HG03060 (cell line): ENCODE data around the gene MEF2C.
A peak's percentile ranks its signal among the peaks of the same experiment; 100 is the strongest.

Experiments
- ATAC-seq: cut with Tn5 transposase; IDR thresholded peaks from one replicate; pipeline ENCODE4 v1.9.1; 2021; ENCODE audit warnings: low read depth, moderate number of reproducible peaks; ENCODE audit not compliant: unreplicated experiment

Gene MEF2C

GRCh38 chr5:88680253-88681132 is 202.5 kb downstream of the MEF2C start:
- ATAC-seq: peak; percentile 62

GRCh38 chr5:88679638-88680037 is 203.3 kb downstream of the MEF2C start:
- ATAC-seq: no peak

GRCh38 chr5:88678770-88679381 is 204.1 kb downstream of the MEF2C start:
- no peak for ATAC-seq

- no peak for ATAC-seq
Observed at GRCh38 chr5:88677943-88678769, 204.8 kb downstream of the MEF2C start.

DNA sequence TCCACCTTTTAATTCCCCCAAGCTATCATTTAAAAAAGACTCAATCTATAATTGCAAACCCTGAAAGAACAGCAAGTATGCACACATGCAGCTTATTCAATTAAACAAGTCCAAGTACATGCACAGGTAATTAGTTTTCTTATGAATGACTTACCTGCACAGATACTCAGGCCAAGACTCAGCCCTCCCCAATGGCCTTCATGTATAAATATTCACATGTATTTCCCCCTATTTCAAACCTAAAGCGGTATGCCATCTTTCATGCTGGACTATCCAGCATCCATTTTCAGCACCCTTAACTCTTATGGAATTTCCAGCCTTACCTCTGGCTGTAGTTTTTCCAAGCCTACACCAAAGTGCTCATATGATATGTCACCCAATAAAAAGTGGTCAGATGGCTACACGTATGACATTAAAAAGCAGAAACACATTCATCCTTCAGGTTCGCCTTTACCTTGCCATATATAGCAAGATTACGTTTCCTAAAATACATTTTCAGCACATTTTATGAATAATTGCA is 205.5 kb downstream of the MEF2C start:
- no peak for ATAC-seq

- ATAC-seq: no peak
Observed at GRCh38 chr5:88676637-88677375, 206.2 kb downstream of the MEF2C start.

DNA sequence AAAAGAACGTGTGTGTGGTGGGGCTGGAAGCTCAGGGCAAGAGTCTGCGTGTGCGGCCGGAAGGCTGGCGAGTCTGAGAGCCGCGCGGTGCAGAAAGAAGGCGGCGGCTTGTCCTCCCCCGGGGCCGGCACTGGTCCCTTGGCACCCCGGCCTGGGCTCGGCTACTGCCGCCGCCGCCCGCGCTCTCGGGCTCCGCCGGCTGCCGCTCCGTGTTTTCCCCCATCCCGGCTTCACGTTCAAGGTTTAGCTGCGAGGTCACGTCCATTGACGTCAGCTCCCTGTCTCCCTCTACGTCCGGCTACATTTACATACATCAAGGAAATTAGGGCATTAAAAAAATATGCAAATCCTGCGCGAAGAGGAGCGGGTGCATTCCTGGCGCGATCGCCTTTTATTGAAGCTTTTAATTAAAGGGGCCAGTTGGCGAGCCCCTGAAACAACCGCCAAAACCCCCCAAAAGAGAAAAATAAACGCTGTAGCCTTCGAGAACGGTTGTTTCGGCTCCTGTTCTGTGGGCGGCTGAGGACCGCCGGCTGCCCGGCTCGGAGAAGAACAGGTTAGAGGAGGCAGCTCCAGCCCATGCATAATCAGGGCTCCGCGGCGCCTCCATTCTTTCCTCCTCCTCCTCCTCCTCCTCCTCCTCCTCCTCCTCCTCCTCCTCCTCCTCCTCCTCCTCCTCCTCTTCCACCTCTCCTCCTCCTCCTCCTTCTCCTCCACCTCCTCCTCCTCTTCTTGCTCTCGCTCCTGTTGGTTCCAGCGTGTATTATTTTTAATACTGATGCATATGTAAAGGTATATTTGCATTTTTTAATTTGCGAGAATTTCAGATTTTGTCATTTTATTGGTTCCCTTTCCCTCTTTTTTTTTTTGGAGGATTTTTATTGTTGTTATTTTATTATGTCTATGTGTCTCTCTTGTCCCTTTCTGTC is 207.0 kb downstream of the MEF2C start:
- ATAC-seq: no peak

DNA sequence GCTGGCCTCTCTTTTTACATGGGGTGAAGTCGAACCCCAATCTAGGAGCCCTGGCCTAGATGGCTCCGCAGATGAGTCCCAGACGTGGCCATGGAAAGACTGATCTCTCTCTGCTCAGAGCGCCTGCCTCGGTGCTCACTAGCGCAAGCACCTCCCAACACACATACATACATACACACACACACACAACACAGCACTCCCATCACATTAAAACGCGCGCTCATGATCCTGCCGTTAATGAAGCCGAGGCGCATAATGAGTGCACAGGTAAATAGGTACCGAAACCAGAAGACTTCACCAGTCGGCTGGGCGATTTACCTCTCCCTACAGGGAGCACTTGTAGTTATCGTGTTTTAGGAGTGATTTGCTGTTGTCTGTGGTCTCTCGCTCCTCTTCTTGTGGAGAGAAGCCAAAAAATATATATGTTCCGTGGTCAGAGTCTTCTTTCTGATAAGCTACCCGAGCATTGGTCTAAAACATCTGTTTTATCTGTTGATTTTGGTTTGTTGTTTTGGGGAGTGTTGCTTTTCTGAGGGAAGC is 207.7 kb downstream of the MEF2C start:
- no peak for ATAC-seq

DNA sequence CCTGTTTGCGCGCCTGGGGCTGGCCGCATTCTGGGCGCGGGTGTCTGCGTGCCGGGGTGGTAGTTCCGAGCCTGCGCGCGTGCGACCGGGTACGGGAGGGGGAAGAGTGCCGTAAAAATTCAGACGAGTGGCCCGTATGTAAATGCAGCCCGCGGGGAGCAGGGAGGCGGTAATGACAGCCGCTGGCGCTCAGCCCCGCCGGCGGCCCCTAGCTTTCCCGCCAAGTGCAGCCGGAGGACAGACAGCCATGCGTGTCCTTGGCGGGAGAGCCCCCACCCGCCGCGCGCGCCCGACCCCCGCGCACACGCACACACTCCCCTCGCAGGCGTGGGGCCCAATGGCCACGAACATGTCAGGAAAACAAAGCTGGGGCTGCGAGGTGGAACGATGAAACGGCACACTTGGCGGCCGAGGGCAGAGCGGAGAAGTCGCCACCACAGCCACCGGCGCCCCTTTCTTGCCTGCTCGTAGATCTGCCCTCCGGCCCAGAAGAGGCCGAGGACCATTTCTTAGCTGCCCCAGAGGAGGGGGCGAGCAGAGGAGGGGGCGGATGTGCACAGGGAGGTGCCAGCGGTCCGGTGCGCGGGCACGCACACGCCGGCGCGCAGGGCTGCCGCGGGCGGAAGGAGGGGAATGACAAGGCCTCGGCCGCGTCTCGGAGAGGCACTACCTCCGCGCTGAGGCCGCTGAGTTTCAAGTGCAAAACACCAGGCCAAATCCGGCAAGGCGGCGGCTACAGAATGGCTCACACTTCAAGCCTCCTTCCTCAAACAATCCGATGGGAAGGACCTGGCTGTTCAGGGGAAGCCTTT is 208.4 kb downstream of the MEF2C start:
- no peak for ATAC-seq

GRCh38 chr5:88673253-88674105 is 209.5 kb downstream of the MEF2C start:
- no peak for ATAC-seq

DNA sequence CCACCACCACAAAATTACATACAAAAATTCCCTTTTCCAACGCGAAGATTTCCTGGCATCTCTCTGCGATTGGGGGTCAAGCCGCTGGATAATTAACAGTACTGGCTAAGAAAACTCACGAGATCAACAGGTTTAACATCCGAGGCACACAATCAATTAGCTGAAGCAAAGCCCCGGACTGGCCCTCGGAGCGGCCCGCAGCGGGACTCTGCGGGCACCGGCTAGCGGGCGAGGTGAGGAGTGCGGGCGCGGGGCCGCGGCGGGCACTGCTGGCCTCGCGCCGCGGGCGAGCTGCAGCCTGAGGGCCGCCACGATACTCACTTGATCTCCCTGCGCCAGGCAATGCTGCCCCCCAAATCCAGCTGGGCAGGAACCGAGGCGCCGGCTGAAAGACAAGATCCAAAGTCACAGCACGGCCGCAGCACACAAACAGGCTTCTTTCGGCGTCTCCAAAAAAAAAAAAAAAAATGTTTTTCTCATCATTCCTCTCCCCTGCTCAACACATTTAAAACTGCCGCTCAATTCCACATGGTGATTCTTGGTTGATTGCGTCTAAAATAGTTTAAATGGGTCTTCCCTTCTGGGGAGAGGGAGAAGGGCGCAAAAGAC is 210.2 kb downstream of the MEF2C start:
- no peak for ATAC-seq

GRCh38 chr5:88671505-88672499 is 211.2 kb downstream of the MEF2C start:
- ATAC-seq: no peak

GRCh38 chr5:88671106-88671504 is 211.9 kb downstream of the MEF2C start:
- no peak for ATAC-seq

DNA sequence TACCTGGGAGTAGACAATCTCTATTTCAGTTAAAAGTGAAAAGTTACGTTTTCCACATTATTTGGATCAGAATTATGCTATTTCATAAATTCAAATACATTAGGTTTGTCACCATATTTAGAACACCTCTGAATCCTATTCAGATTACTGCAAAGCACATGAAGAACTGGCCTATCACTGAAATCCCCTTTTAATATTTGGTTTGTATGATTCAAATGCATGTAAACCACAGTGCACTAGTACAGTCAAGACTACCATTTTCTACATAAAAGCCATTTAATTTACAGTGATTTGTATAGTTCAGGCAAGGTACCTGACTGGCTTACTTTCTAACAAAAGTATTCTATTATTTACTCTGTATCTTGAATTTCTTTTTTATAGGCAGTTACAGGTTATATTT is 212.5 kb downstream of the MEF2C start:
- ATAC-seq: no peak

DNA sequence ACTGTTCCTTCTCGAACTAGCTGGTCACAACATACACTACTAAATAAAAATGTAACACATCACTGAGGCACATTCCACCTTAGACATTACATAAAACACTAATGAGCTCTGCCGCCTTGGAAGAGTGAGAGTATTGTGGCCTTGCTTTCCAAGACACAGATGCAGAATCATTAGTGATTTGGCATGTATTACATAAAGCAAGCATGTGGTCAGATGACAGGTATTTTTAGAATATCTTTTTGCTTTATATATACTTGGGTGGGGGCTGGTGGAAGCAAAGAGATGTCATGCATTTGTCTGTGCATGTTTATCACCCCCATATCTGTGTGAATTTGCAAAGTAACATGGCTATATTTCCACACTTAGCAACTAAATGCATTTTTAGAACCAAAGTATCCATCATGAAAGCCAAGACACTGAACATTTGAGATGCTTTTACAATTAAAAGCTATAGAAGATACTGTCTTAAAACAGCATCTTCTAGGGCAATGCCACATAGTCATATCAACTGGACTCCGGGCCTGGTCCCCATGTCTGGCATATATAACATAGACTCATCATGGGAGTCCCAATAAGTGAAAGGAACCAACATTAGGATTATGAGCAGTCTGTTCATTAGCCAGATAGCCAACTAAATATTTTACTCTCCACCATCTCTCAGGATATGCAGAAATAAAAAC is 213.5 kb downstream of the MEF2C start:
- no peak for ATAC-seq
